Measurements from ENCODE around the gene PTGDS.

PTGDS gene

DNA sequence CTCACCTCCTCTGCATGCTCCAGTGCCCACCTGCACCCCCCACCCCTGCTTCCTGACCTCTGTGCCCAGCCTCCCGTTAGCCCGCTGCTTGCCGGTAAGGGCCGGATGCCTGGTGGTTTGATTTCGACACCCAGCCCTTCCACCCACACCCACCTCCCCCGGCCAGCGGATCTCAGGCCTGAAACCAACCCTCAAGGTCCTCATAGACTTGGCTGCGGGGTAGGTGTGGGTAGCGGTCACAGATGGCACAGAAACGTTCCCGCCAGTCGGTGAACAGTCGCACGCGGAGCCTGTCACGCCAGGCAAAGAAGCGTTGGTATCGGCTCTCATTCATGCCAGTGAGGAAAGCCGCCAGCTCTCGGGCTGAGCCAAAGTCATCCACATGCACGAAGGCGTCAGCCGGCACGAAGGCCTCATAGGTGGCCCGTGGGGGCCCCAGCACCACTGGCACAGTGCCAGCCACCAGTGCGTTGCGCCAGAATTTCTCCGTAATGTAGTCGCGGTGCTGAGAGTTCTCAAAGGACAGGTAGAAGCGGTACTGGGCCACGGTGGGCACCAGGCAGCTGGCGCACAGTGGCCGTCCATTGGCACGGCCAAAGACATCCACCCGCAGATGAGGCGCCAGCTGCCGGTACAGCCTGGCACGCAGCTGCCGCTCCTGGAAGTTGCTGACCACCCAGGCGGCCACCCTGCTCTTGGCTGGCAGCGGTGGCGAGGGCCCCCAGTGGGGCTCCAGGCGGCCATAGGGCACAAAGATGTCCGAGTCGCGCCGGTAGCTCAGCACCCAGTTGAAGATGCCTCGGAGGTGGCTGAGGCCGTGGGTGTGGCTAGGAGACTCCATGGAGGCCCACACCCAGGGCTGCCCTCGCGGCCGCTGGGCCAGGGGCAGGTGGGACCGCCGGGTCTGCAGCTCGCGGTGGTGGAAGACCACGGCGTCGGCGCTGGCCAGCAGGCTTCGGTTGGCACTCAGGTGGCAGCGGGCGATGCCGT is 53.5 kb downstream of the PTGDS start:
- TF ChIP-seq, protein P1, sequence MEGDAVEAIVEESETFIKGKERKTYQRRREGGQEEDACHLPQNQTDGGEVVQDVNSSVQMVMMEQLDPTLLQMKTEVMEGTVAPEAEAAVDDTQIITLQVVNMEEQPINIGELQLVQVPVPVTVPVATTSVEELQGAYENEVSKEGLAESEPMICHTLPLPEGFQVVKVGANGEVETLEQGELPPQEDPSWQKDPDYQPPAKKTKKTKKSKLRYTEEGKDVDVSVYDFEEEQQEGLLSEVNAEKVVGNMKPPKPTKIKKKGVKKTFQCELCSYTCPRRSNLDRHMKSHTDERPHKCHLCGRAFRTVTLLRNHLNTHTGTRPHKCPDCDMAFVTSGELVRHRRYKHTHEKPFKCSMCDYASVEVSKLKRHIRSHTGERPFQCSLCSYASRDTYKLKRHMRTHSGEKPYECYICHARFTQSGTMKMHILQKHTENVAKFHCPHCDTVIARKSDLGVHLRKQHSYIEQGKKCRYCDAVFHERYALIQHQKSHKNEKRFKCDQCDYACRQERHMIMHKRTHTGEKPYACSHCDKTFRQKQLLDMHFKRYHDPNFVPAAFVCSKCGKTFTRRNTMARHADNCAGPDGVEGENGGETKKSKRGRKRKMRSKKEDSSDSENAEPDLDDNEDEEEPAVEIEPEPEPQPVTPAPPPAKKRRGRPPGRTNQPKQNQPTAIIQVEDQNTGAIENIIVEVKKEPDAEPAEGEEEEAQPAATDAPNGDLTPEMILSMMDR (conservative IDR thresholded peaks at IDR 0.05; ENCODE audit: low read depth, low read length), result no peak
- H3K4me3 ChIP-seq (ENCODE audit: low read length), result no peak overlapping the region
- no peak for DNase-seq (ENCODE audit: low read depth)

All from retinal pigment epithelial cell (primary cell).